AG09319 (cell line): ENCODE measurements around the gene ZCCHC3.
"Not testable (repeated sequence)": the region's sequence is repeated elsewhere in the genome, so short reads cannot be mapped to it uniquely, and the experiment has no call there.

Source experiments
- DNase-seq: peaks from one replicate; pipeline ENCODE4 v3.0.0-alpha.2; 2010; ENCODE audit warnings: low read depth; ENCODE audit errors: extremely low read depth
- CTCF ChIP-seq: IDR thresholded peaks from 2 replicates; pipeline ENCODE4 v1.5.1; 2011; ENCODE audit warnings: low read depth, mild to moderate bottlenecking, inconsistent platforms, low read length, moderate library complexity

Gene ZCCHC3, protein sequence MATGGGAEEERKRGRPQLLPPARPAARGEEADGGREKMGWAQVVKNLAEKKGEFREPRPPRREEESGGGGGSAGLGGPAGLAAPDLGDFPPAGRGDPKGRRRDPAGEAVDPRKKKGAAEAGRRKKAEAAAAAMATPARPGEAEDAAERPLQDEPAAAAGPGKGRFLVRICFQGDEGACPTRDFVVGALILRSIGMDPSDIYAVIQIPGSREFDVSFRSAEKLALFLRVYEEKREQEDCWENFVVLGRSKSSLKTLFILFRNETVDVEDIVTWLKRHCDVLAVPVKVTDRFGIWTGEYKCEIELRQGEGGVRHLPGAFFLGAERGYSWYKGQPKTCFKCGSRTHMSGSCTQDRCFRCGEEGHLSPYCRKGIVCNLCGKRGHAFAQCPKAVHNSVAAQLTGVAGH

DNA sequence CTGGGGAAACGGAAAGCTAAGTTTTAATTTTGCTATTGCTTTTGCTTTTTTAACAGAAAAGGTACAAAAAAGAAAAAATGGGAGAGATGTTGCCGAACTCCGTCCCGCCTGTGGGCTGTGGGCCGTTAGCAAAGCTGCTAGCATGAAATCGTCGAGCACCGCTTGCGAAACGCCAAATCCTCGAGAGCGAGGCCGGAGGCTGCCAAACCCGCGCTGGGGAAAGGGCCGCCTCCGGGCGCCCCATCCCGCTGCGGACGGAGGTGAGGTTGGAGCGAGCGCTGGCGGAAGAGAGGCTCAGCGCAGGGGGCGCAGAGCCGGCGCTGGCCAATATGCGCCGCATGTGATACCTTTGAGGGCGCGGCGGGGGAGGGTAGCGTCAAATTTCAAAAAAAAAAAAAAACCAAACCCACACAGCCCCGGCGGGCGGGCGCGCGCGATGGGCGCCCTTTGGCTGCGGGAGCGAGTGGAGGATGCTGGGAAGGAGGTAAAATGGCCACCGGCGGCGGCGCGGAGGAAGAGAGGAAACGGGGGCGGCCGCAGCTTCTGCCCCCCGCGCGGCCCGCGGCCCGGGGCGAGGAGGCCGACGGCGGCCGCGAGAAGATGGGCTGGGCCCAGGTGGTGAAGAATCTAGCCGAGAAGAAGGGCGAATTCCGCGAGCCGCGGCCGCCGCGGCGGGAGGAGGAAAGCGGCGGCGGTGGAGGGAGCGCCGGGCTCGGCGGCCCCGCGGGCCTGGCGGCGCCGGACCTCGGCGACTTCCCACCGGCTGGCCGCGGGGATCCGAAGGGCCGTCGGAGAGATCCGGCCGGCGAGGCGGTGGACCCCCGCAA is at the start of gene ZCCHC3:
Gene ZCCHC3 (plus strand): TSS at position 473 of the 827 bp plus-strand sequence. CDS start 17 bp downstream, at position 490.
- peak; percentile 91 for DNase-seq
- peak; percentile 11 for TF ChIP-seq CTCF

- TF ChIP-seq CTCF, result no peak
- DNase-seq, result no peak
Observed at GRCh38 chr20:251354-251753, 46.0 kb upstream of the ZCCHC3 start.

DNA sequence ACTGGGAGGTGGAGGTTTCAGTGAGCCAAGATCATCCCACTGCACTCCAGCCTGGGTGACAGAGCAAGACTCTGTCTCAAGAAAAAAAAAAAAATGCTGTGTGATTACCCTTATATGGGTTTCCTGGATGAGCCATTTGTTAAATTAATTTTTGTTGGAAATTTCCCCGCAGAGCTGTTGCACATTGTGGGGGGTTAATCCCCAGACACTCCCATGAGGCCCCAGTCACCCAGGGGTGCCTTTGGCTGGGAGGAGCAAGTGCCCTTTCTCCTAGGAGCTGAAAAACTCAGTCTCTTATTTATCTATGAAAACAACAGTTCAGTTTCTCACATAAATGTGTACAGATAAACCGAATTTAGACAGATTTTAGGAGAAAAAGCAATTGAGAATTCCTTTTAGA is 44.6 kb upstream of the ZCCHC3 start:
- DNase-seq, result no peak
- no peak for TF ChIP-seq CTCF

DNA sequence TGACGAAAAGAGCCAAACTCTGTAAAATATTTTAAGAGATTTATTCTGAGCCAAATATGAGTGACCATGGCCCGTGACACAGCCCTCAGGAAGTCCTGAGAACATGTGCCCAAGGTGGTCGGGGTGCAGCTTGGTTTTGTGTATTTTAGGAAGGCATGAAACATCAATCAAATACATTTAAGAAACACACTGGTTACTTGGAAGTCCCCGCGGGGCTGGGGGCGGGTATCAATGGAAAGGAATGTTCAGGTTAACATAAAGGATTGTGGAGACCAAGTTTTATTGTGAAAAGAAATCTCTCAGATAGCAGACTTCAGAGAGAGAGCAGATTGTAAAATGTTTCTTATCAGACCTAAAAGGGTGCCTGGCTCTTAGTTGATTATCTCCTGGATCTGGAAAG is 43.9 kb upstream of the ZCCHC3 start:
- DNase-seq, result not testable (repeated sequence)

DNA sequence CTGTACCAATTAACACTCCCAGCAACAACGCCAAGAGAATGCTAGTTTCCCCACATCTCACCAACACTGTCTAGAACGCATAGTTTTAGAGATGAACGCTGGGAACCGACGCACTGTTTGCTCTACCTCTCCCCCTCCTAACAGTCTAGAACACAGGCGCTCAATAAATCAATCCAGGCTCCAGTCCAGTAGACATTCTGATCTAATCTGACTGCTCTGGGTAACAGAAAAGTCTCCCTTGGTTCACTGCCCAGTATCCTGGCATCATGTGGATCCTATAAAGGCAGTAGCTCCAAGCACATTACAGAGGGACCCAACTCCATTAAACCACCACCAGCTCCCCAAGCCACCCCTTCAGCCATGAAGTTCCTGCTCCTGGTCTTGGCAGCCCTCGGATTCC is 40.0 kb upstream of the ZCCHC3 start, which contains the start of gene DEFB132:
Gene DEFB132 (plus strand): TSS at position 306 of the 400 bp plus-strand sequence. CDS start 55 bp downstream, at position 361.
- no peak for TF ChIP-seq CTCF
- no peak for DNase-seq

GRCh38 chr20:258269-258858 is 39.0 kb upstream of the ZCCHC3 start:
- no peak for TF ChIP-seq CTCF
- DNase-seq, result no peak

- peak; percentile 18 for TF ChIP-seq CTCF
- no peak for DNase-seq
Observed at GRCh38 chr20:258963-259362, 38.4 kb upstream of the ZCCHC3 start.
